ENCODE data around the gene PLA2G4A.

Gene PLA2G4A

DNA sequence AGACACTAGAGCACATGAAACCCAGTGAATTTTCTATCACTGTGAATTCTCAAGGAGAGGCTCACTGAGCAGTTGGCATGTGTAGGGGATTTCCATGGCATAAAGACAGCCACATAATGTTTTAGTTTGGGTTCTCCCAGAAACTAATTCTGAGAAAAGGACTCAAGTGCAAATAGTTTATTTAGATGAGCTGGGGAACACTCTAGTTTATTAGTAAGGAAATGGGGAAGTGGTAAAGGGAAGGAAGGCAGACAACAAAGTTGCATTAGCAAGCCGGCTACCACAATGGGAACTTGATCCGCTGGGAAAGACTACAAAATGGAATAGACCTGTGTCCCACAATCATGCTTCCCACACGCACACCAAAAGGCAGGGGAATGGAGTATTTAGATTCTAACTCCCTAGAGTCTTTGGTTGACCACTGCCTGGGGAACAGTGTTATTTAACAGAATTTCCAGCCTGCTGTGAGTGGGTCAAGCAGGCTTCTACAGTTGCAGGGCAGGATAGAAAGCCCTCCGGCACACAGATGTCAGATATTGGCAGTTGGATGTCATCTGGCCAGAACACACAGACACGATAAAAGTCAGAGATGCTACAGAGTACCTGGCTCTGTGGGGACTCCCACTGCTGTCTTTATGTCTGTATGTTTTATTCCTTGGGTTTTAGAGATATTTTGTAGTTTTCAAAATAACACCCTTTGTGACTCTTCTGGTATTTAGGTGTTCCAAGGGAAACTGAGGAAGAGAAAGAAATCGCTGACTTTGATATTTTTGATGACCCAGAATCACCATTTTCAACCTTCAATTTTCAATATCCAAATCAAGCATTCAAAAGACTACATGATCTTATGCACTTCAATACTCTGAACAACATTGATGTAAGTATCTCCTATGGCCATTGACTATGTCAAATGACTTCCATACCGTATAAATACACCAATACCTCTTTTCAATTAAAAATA lies 150.1 kb downstream of the PLA2G4A start:
- no peak for DNase-seq (ENCODE audit: low read depth)

DNA sequence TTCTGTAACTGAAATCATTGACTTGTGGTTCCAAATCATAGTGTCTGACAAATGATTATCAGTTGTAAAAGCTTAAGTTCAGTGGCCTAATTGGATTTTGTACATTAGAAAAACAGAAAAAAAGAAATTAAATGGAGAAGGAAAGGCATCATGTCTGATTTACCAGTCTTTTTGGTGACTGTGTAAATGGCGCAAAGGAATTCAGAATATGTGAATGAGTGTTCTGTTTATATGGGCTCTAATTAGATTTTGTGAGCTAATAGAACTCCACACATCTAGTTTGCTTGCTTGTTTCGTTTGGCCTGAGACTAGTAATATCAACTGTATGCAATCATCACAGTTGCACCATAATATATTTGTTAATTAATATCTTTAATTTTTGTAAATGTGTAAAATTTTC lies 151.7 kb downstream of the PLA2G4A start:
- no peak for DNase-seq (ENCODE audit: low read depth)

DNA sequence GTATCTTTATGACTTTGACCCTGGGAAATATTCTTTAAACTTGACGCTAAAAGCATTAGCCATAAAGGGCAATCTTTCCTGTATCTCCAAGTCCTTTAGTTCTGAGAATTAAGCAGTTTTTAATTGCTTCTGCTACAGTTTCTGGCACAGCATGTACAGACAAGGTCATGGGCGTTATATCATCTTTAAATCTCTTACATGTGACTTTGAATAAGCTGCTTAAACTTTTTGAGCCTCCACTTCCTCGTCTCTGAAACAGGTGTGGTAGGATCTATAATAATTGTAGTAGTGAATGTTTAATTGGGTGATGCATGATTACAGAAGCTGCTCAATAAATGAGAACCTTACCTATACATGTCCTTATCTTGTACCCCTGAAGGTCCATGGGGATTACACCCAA lies 153.4 kb downstream of the PLA2G4A start:
- no peak for DNase-seq (ENCODE audit: low read depth)

- no peak for DNase-seq (ENCODE audit: low read depth)
These were observed 154.6 kb downstream of the PLA2G4A start for GRCh38 chr1:186983327-186983726.

GRCh38 chr1:186984959-186985358 lies 156.2 kb downstream of the PLA2G4A start:
- DNase-seq (ENCODE audit: low read depth), result no peak

GRCh38 chr1:186985889-186986491 lies 157.2 kb downstream of the PLA2G4A start:
- no peak for DNase-seq (ENCODE audit: low read depth)

GRCh38 chr1:186987065-186987464 lies 158.3 kb downstream of the PLA2G4A start:
- DNase-seq (ENCODE audit: low read depth), result no peak

- no peak for DNase-seq (ENCODE audit: low read depth)
These were observed 159.0 kb downstream of the PLA2G4A start for GRCh38 chr1:186987769-186988168.

DNA sequence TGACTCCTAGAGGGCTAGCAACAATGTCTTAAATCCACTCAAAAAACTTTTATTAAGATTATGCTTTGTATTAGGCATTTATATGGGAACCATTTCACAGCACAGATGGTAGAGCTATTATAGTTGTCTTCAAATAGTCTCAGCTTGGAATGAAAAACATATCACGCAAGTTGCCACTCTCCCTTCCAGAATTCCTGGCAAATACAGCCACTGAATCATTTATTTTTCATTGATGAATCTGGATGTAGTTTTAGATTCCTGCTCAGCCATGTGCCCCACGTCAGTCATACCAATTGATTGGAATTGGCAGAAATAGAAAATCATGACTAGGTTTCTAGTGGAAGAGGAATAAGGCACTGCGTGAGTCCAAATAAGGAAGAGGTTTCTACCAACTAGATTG lies 165.2 kb downstream of the PLA2G4A start:
- DNase-seq (ENCODE audit: low read depth), result no peak

- DNase-seq (ENCODE audit: low read depth), result no peak
These were observed 166.1 kb downstream of the PLA2G4A start for GRCh38 chr1:186994897-186995296.

DNA sequence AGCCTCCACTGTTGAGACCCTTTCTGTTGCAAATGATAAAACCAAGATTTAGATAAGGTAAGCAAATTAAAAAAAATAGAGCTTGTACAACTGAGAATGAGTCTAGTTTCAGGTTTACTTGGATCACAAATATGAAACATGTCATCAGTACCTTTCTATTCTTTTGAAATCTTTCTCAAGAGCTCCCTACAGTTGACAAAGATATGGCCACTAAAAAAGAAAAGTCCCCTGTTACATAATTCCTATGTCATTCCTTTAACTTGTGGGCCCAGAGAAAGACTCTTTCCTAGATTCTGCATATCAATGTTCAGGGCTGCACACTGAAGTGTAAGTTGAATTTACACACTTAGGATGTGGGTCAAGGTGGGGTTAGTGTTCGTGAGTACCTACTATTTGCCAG lies 168.1 kb downstream of the PLA2G4A start:
- DNase-seq (ENCODE audit: low read depth), result no peak

GRCh38 chr1:186997877-186998276 lies 169.1 kb downstream of the PLA2G4A start:
- no peak for DNase-seq (ENCODE audit: low read depth)

DNA sequence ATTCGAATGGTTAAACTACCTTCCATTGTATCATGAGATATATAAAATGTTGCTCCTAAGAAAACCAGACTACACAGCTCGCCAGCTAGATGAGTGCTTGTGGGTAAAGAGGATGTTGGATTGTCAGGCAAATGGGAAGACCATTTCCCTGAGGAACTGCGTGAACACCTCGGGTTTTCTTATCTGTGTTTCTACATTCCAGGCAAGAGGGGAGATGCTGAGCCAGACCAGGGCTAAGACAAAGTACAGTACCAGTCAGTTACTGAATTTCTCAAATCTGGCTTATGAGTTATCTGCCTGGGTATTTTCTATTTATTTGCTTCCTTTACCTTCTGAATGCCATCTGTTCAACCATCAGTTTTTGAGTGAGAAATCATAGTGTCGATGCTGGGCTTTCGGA lies 170.8 kb downstream of the PLA2G4A start:
- no peak for DNase-seq (ENCODE audit: low read depth)

DNA sequence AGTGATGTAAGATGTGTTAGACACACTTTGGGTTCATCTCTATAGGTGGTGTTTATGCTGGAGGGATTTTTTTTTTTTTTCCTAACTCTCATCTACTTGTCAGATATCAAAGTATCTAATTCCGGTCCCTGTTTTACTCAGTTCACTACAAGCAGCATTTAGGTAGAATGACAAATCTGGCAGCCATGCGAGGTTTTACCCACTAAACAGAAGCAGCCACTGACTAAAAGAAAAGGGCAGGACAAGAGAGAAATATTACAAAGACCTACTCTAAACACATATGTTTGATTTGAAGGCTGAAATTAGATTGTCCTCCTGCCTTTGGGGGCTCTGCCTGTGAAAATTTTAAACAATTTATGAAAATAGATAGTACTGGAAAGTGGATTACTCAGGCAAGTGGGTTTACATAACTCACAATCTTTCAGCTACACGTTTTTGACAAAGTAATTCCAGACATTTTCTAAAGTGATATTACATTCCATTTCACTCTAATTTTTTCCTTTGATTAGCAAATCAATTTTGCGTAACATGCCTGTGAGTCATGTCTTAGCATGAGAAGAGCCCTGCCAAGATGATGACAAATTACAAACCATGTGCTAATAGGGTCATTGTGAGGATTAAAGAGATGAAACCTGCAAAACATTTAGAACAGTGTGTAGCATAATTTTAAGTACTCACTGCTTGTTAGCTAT lies 172.6 kb downstream of the PLA2G4A start:
- no peak for DNase-seq (ENCODE audit: low read depth)

GRCh38 chr1:187003353-187003752 lies 174.6 kb downstream of the PLA2G4A start:
- no peak for DNase-seq (ENCODE audit: low read depth)

DNA sequence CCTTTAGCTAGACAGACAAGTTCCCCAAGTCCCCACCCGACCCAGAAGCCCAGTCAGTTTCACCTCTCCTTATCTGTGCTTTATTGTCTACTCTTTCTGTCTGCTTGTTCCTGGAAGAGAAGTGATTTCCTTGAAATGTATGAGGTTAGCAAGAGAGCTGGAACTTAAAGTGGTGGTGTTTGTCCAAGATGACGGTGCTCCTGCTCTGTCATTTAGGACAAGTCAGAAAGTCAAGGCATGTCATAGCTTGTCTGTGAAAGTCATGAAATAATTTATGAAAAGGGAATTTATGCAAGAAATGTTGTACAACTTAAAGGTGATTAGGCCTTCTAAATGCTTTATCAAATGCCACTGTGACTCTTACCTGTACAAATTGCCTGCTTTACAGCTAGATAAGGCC lies 178.1 kb downstream of the PLA2G4A start:
- no peak for DNase-seq (ENCODE audit: low read depth)

GRCh38 chr1:187009320-187009719 lies 180.6 kb downstream of the PLA2G4A start:
- DNase-seq (ENCODE audit: low read depth), result no peak

- no peak for DNase-seq (ENCODE audit: low read depth)
These were observed 182.0 kb downstream of the PLA2G4A start for GRCh38 chr1:187010571-187011309.

GRCh38 chr1:187013582-187014200 lies 184.9 kb downstream of the PLA2G4A start:
- no peak for DNase-seq (ENCODE audit: low read depth)

DNA sequence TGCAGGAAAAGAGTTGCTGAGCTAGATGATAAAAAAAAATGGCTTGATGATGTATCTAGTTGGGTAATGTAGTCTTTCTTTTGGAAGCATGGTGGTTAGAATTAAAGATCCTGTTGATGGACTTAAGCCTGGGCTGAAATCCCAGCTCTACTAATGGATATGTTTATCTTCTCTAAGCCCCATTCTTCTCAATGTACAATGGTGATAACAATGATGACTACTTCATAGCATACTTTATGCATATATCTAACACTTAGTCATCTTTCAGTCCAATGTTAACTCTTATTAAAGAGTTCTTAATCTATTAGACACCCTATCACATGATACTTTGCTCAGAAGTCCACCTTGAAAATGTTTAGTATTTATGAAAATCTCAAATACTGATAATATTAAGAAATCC lies 189.5 kb downstream of the PLA2G4A start:
- DNase-seq (ENCODE audit: low read depth), result no peak

DNA sequence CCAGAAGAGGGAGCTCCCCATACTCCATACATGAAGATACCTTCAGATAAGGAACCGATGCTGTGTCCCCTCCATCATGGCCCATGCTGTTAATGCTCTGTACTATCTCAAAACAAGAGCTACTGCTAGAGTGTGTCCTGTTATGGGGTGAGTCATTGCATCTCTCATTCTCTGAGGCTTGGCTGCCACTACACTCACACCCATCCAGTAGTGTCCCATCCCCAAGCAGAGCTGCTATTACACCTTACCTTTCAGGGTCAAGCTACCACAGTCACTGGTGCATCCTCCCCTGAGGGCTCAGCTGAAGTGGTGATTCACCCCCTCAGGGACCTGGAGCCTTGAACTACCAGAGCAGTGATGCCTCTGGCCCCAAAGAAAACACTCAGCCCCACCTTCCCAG lies 198.5 kb downstream of the PLA2G4A start:
- no peak for DNase-seq (ENCODE audit: low read depth)

Measured in activated T-helper 1 cell treated with Interleukin-2 at 50 U/mL for 16 hours (primary cell).